ENCODE data around the gene NIT1.

DNA sequence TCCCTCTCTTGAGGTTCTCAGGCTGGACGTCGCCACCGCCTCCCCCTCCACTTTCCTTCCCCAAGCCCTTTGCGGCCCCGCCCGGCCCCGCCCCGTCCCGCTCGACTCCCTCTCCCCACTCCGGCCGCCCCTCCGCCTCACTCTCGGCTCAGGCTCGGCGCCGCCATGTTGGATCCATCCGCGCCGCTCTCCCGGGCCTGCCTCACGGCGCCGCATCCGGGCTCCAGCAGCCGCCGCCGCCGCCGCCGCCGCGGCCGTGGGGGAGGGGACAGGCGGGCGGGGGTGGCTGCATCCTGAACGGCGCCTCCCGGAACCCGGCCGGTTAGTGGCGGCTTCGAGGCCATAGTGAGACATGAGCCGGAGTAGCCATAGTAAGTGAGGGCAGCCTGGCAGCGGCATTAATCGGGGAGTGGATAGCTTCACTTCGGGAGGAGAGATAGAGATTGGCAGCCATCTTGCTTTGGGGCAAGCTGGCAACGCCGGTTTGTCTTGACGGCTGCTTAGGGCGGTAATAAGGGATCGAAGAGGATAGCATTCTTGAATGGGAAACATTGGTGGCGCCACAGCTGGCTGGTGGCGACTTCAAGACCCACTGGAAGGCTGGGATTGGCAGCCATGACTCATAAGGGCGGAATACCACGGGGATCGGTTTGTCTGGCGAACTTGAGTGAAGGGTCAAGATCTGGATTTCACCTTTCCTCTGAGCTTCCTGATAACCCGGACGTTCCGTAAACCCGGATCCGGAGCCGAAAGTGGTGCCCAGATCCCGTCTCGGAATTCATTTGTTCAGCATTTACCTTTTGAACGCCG is 14.7 kb downstream of the NIT1 start, which contains the start of gene DEDD:
- TF ChIP-seq CBX5 (IDR thresholded peaks at IDR 0.05; ENCODE audit: low read depth, low read length) (no peak), RAD21 (IDR thresholded peaks at IDR 0.05 in 1 of 2, conservative IDR thresholded peaks at IDR 0.05 in 1 of 2; ENCODE audit: low read depth in 2 of 2, low read length in 2 of 2) (no peak), POLR2AphosphoS5 (IDR thresholded peaks at IDR 0.05; ENCODE audit: low read depth, low read length) (peak; percentile 24)
- TF ChIP-seq, protein P1, sequence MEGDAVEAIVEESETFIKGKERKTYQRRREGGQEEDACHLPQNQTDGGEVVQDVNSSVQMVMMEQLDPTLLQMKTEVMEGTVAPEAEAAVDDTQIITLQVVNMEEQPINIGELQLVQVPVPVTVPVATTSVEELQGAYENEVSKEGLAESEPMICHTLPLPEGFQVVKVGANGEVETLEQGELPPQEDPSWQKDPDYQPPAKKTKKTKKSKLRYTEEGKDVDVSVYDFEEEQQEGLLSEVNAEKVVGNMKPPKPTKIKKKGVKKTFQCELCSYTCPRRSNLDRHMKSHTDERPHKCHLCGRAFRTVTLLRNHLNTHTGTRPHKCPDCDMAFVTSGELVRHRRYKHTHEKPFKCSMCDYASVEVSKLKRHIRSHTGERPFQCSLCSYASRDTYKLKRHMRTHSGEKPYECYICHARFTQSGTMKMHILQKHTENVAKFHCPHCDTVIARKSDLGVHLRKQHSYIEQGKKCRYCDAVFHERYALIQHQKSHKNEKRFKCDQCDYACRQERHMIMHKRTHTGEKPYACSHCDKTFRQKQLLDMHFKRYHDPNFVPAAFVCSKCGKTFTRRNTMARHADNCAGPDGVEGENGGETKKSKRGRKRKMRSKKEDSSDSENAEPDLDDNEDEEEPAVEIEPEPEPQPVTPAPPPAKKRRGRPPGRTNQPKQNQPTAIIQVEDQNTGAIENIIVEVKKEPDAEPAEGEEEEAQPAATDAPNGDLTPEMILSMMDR (IDR thresholded peaks at IDR 0.05; ENCODE audit: control extremely low read depth in 1 of 3, insufficient read depth in 1 of 3, low read depth in 1 of 3, low read length in 3 of 3) = peak in 1 of 3 experiments; percentile 31; a peak in 1 of 4 replicates

All from H1 (cell line).